Retinal pigment epithelial cell (primary cell): ENCODE results near the gene MTG1.
"Not testable (repeated sequence)": the region's sequence is repeated elsewhere in the genome, so short reads cannot be mapped to it uniquely, and the experiment has no call there.

Source experiments
- DNase-seq: peaks from one replicate; pipeline ENCODE4 v3.0.0-alpha.2; 2010; ENCODE audit warnings: low read depth
- H3K4me3 ChIP-seq: 2 replicates; pipeline ENCODE4 v1.5.1; 2011; ENCODE audit warnings: mild to moderate bottlenecking, low read length, control low read depth, moderate library complexity
- CTCF ChIP-seq: conservative IDR thresholded peaks from 2 replicates; pipeline ENCODE4 v1.5.1; 2011; ENCODE audit warnings: low read depth, low read length, control low read depth, inconsistent platforms

MTG1 gene

GRCh38 chr10:133467286-133467911, 73.4 kb downstream of the MTG1 start:
- DNase-seq: no peak
- TF ChIP-seq CTCF: no peak
- no peak overlapping the region for H3K4me3 ChIP-seq

GRCh38 chr10:133469205-133469604, 75.2 kb downstream of the MTG1 start:
- not testable (repeated sequence) for H3K4me3 ChIP-seq, DNase-seq

- DNase-seq: no peak
Measured at GRCh38 chr10:133471300-133472109, 77.5 kb downstream of the MTG1 start.

More at GRCh38 chr10:133471300-133472109, 77.5 kb downstream of the MTG1 start:
- no peak for TF ChIP-seq CTCF
- H3K4me3 ChIP-seq: no peak overlapping the region
